H1 (cell line): ENCODE data around the gene RPS25. TPM values are rescaled to one million over a fixed set of nuclear protein-coding genes. Genes with fewer than 3 reads are reported as not detected.

ENCODE experiments used
- ASH2L ChIP-seq: fragments of 200-600, 300-600 bp; sonication (generic); IDR thresholded peaks from one replicate; pipeline ENCODE4 v1.7.1; 2017; ENCODE audit warnings: low read length
- CBX5 ChIP-seq: fragments of 300-800, 300-1000 bp; sonication (generic); IDR thresholded peaks from 2 replicates; pipeline ENCODE4 v1.7.1; 2016; ENCODE audit warnings: antibody characterized with exemption, low read length, low read depth
- EP300 ChIP-seq, 2 experiments: IDR thresholded peaks; 1 replicate in 1 of 2; 2 replicates in 1 of 2; pipeline ENCODE4 v1.6.1; 2011 to 2012; ENCODE audit warnings: low read depth in 2 of 2, low read length in 2 of 2, mild to moderate bottlenecking in 2 of 2, borderline replicate concordance in 1 of 2, inconsistent platforms in 1 of 2, moderate library complexity in 1 of 2
- KDM1A ChIP-seq: fragments of 200-600, 300-600 bp; sonication (generic); IDR thresholded peaks from 2 replicates; pipeline ENCODE4 v1.7.1; 2016; ENCODE audit warnings: mild to moderate bottlenecking, low read length, borderline replicate concordance
- KDM5A ChIP-seq: fragments of 200-600 bp; IDR thresholded peaks from 2 replicates; pipeline ENCODE4 v1.7.1; 2012; ENCODE audit warnings: mild to moderate bottlenecking, low read length, inconsistent platforms, mixed read lengths
- NRF1 ChIP-seq: IDR thresholded peaks from 2 replicates; pipeline ENCODE4 v1.6.1; 2011; ENCODE audit warnings: mild to moderate bottlenecking, low read depth, low read length, improper control_type of control experiment
- TAF7 ChIP-seq: optimal IDR thresholded peaks from 2 replicates; pipeline ENCODE3; 2011; ENCODE audit warnings: low read depth, mild to moderate bottlenecking, inconsistent platforms, low read length, moderate library complexity, borderline replicate concordance
- ZNF274 ChIP-seq: IDR thresholded peaks from 2 replicates; pipeline ENCODE4 v1.7.0; 2012; ENCODE audit warnings: low read length, borderline replicate concordance; ENCODE audit errors: extremely low read depth
- polyA plus RNA-seq, 7 experiments: library from polyadenylated mRNA; depleted of rRNA in 3 of 7; stranded (reverse) in 5 of 7; unstranded in 2 of 7; fragments of >200 nt in 5 of 7; fragments of 200-250 nt in 2 of 7; gene quantifications; 1 replicate in 5 of 7; 2 replicates in 1 of 7; 4 replicates in 1 of 7; pipeline versions ENCODE4 v1.2.1 to v1.2.3, GENCODE V29; 2011 to 2013; ENCODE audit warnings: missing spikeins in 2 of 7, mixed read lengths in 2 of 7
- total RNA-seq: library from RNA; stranded (reverse); fragmentation: NEBNext Ultra II Directional; extraction: Animal tissue kit (Norgen Biotek cat#: 25700); gene quantifications from 2 replicates; pipeline ENCODE4 v1.2.1, GENCODE V29; 2021
- TF ChIP-seq, protein P1 (sequence below): IDR thresholded peaks from 2 replicates; pipeline ENCODE4 v1.6.1; 2012; ENCODE audit warnings: low read length, inconsistent platforms
- TF ChIP-seq, protein P2 (sequence below): IDR thresholded peaks from 2 replicates; pipeline ENCODE4 v1.6.1; 2012; ENCODE audit warnings: inconsistent platforms

RPS25 gene
- total and polyA plus RNA-seq, 2 of the 8 experiments (the other 6 are each of a cell fraction or from before 2014, with no cell fraction given): 1,525 to 1,643 TPM

DNA sequence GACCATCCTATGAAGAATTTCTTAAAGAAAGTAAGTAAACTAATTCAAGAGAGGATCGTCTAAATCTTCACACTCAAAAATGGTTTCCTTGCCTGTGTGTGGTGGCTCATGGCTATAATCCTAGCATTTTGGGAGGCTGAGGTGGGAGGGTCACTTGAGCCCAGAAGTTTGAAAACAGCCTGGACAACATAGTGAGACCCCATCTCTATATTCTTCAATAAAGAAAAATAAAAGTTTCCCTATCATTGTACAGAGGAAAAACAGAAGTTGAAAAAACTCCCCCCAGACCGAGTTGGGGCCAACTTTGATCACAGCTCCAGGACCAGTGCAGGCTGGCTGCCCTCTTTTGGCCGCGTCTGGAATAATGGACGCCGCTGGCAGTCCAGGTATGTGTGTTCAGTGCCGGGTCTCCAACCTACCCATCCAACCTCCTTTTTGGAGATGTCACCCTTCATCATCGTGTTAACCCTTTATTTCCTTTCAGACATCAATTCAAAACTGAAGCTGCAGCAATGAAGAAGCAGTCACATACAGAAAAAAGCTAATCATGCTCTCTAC is 3.0 kb downstream of the RPS25 start (continued):
- TF ChIP-seq, protein P1, sequence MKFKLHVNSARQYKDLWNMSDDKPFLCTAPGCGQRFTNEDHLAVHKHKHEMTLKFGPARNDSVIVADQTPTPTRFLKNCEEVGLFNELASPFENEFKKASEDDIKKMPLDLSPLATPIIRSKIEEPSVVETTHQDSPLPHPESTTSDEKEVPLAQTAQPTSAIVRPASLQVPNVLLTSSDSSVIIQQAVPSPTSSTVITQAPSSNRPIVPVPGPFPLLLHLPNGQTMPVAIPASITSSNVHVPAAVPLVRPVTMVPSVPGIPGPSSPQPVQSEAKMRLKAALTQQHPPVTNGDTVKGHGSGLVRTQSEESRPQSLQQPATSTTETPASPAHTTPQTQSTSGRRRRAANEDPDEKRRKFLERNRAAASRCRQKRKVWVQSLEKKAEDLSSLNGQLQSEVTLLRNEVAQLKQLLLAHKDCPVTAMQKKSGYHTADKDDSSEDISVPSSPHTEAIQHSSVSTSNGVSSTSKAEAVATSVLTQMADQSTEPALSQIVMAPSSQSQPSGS: peak; percentile 75; the same call in 1 of the 2 replicates
- TF ChIP-seq EP300 (IDR thresholded peaks at IDR 0.05; ENCODE audit: borderline replicate concordance in 1 of 2, low read depth in 2 of 2, low read length in 2 of 2) (no peak), KDM1A (0 out of 2 replicates have a peak, but pooled peaks have one; percentile 43), NRF1 (no peak), ASH2L (no peak), ZNF274 (no peak), TAF7 (no peak), KDM5A (no peak), CBX5 (no peak)
- TF ChIP-seq, protein P2, sequence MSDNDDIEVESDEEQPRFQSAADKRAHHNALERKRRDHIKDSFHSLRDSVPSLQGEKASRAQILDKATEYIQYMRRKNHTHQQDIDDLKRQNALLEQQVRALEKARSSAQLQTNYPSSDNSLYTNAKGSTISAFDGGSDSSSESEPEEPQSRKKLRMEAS: no peak
